GM18517 (cell line): Measurements from ENCODE around the gene MRPS11.
"Not testable (repeated sequence)": the region's sequence is repeated elsewhere in the genome, so short reads cannot be mapped to it uniquely, and the experiment has no call there.

Experiments
- ATAC-seq: cut with Tn5 transposase; IDR thresholded peaks from one replicate; pipeline ENCODE4 v1.9.1; 2021; ENCODE audit warnings: mild to moderate bottlenecking, moderate library complexity; ENCODE audit not compliant: unreplicated experiment

Gene MRPS11

DNA sequence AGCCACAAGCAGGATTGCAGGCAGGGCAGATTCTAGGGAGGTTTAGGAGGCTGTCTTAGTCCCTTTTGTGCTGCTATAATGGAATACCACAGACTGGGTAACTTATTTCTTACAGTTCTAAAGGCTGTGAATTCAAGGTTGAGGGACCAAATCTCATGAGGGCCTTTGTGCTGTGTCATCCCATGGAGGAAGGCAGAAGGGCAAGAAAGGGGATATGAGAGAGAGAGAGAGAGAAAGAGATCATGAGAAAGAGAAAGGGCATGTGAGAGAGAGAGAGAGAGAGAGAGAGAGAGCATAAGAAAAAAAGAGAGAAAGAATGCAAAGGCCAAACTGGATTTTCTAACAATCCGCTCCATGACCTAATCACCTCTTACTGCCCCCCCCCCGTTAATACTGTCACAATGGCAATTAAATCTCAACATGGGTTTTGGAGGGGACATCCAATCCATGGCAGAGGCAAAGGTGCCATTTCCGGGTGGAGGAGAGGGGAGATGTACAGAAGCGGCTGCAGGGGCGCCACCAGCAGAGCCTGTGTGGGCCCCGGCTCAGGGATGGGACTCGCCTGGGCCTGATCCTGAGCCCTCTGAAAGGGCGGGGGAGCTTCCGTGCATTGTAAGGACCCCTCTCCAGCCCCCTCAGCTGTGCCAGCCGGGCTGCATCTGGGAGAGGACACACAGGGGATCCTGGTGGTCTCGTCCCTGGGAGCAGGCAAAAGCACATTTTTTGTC is 20.5 kb downstream of the MRPS11 start:
- ATAC-seq, result no peak

DNA sequence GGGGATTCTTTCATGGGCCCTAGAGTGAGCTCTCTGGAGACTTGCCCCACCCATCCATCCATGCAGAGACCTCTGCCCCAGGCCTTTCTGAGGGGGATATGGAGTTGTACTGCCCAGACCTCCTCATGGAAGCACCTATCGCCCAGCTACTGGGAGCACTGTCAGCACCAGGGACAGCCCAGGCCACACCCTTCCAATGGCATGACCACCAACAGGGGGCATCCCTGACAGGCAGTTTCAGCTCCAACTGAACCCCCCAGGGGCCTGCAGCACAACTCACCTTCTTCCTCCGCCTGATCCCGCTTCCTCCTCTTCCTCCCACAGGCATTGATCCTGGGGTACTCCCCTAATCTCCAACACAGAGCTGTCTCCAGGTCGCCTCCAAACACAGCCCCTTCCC is 21.8 kb downstream of the MRPS11 start:
- ATAC-seq, result no peak

DNA sequence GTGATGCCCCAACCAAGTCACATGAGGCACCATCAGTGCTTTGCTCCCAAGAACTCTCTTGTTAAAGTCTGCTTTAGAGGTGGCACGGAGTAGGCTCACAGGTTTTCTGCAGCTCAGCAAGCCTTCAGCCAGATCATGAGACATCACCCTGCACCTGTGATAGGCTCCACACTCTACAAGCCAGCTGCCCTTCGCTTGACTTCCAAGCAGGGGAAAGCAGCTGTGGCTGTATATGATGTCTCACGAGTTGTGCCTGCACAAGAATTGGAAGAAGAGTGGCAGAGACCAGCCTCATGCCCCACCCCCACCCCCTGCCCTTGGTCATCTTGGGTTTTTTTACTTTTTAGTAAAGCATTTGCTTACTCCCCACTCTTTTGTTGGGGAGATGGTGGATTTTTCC is 22.5 kb downstream of the MRPS11 start:
- ATAC-seq, result no peak

DNA sequence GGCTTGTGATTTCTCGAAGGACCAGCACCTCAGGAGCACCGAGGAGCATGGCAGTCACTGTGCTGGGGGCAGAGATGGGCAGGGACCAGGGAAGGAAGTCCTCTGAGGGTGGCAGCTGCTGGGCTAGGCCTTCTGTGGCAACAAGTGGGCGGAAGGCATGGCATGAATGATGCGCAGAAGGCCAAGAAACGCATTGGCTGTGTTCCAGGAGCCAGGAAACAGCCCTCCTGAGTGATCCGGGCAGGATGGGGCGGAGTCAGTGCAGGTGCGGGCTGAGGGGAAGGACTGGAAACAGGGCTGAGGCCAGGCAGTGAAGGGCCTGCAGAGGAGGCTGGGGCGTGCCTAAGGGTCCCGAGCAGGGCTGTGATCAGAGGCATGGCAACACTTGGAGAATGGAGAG is 23.6 kb downstream of the MRPS11 start:
- ATAC-seq, result no peak

DNA sequence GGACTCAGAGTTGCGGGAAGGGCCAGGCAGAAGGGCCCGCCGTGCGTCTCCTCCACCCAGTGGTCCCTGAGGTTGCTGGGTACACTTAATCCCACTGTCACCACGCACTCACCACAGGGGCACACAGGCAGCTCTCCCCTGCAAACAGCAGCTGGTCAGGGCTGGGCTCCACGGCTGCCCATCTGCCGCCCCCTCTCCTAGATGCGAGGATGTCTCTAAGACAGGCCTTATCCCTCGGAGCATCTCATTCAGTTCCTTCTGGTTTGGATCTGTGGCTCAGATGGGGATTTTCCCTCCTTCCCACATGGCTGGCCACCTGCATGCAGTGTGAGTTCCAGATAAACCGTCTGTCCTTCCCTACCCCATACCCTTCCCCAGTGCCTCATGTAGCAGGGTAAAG is 26.3 kb downstream of the MRPS11 start:
- ATAC-seq, result no peak

DNA sequence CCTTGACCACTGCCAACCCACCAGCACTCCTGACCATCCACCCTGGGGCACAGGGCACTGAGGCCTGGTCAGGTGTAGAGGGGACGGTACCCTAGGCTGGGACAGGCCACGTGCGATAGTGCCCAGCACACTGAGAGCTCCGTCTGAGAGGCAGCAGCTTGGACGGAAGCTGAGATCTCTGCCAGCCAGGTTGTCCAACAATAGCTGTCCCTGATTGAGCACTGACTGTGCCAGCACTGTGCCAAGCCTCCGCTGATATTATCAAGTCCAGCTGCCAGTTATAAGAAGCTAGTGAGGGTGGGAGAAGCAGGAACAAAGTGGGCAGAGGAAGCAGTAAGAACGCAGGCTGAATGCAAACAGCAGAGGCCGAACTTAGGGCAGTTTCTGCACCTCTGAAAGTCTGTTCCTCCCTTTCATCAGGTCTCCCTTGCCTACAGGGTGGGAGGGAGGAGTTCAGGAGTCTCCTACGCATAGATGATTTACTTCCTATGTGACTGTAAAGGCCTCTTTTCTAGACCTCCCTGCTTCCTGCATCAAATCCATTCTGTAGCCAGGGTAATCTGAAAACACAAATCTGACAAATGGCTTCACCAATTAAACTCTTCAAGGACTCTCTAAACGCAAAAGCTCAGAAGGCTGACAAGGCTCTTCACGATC is 29.7 kb downstream of the MRPS11 start:
- ATAC-seq, result no peak

DNA sequence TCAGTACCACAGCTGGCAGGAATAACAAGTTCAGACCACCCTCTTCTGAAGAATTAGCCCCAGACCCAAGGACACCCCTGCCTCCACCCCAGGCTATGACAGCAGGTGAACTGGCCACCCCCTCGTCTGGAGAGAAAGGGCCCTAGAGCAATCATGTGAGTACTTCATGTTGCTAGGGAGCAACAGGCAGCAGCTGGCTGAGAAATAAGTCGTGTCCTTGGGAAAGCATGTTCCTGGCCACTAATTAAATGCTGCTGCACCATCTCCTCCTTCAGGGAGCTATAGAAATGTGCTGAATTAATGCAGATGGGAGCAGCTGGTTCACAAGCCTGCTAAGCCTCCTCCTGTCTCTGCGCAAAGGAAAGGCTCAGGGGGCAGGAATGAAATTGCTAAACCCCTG is 31.5 kb downstream of the MRPS11 start:
- ATAC-seq, result no peak

DNA sequence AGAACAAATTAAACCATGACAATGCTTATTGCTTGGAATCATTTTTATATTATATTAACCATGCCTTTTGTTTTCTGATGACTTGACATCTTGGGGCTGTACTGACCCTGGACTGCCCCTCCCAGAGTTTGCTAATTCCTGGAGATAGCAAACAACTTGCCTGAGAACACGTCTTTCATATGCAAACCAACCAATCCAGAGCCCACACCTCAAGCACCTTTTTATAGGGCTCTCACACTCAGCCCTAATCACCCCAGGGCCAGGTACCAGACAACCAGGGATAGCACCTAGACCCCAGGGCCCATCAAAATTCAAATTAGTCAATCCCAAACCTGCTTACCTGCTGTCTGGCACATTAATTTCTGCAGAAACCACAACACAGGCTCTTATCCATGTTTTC is 36.9 kb downstream of the MRPS11 start:
- ATAC-seq, result no peak

DNA sequence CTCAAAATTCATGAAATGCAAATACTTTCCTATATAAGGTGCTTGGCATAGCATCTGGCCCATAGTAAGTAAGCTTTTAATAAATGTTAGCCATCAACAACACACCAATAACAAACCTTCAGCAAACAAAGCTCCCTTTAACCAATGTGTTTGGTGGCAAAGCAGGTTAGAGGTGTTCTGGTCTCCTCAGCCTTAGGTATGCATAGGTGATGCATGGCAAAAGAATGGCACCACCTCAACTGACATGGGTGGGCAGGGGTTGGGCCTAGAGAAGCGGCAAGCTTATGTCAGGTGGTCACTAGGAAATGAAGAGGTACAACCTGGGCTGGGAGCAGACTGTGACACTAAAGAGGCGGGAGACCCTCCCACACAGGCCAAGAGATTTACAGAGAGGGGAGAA is 38.2 kb downstream of the MRPS11 start:
- no peak for ATAC-seq

DNA sequence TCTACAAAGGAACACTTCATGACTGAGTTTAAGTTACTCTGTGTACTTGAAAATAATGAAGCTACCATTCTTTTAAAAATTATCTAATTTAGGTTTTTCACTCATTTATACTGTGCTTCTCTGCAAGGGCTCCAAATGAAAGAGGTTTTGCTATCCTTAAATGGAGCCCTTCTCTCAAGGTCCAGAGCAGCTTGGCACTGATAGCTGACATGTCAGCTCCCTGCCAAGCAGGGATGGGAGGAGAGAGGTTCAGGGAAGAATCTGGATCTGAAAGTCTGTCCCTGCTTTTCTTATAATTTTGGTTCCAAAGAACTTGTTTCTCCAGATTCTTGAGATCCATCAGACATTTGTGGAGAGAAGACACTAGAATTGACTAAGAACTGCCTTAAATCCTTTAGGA is 39.1 kb downstream of the MRPS11 start:
- ATAC-seq, result no peak

DNA sequence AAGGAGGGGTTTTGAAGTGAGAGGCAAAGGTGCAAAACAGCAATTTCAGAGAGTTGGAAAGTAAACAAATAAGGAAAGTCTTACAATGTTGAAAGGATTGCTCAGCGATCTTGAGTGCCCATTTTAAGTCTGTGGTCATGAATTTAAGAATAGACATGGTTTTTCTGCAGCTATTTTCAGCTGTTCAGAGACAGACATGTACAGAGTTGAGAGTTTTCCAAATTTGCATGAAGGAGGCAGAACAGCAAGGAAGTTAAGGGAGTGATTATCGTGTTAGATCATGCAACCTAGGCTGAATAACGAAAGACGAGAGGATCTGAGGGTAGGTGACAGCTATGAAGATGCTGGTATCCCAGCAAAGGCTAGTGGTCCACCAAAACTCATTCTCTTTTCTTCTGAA is 41.8 kb downstream of the MRPS11 start:
- ATAC-seq, result no peak

DNA sequence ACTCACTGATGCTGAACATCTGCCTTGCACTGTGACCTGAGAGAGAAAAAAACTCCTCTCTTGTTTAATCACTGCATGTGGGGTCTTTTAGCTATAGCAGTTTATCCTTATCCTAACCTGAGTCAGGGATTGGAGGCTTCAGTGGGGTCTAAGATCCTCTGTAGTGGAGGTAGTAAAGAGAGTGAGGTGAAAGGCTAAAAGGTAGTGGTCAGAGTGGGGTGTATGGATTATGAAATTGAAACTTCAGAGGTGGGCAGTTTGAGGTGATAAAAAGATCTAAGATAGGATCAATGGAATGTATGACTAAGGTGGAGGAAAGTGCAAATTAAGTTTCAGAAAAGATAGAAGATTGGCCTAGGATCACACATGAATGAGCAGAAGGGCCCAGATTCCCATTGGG is 42.5 kb downstream of the MRPS11 start:
- no peak for ATAC-seq

DNA sequence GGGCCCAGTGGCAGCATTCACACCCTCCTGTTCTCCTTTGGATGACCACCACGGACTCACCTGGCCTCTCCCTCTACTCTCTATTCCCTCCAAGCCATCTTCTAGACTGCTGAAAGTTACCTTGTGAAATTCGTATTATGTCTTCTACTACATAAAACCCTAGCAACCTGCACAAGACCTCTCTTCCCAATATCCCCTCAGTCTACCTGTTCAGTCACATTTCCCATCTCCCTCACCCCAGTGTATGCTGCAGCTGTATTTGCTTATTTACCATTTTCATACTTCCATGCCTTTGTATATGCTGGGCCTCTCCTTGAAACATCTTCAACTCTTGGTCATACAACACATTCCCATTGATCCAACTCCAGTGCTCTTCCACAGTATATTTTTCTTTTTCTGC is 43.7 kb downstream of the MRPS11 start:
- no peak for ATAC-seq

DNA sequence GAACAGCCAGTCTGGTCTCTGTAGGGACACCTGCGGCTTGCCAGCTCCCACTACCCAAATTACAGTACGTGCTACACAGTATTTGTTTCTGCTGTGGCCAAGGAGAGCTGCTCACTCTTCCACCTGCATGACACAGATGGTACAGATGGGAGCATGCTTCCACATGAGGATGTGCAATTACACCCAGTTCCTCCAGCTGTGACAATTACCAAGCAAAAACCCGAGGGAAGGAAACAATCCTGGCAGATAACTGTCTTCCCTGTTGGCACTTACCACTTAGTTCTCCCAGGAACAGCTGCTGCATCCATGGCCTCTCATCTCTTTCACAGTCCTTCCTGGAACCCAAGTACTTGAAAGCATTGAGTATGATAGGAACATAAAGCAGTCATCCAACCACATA is 44.6 kb downstream of the MRPS11 start:
- ATAC-seq, result no peak

DNA sequence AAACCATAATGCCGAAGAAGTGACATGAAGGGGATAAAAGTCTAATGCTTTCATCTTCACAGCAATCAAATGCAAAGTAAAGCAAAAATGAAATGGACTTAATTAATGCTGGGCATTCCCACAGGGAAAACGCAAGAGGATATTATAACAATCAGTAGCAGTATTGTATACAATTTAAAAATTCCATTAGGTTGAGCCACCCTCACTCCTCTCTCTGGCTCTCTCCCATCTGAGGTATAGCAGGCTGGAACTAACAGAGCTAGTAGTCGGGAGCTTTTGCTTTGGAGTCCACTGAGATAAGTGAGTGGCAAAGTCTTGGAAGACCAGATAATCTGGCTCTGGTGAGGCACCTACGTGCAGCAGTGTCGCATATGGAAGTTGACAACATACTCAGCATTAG is 45.1 kb downstream of the MRPS11 start:
- ATAC-seq, result no peak

DNA sequence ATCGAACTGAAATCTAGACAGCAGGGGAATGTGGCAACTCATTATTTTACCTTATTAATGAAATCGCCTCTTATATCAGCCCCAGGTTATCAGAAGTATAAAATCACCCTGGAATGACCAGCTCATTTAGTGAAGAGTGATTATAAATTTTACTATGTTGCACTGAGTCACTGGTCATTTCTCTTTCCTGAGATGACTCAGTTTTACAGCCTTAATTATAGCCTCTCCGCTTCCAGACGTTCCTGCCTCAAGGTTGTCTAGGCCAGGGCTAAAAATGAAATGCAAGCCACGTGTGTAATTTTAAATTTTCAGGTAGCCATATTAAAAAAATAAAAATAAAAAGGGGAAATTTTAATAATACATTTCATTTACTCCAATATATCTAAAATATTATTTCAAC is 45.7 kb downstream of the MRPS11 start:
- no peak for ATAC-seq

DNA sequence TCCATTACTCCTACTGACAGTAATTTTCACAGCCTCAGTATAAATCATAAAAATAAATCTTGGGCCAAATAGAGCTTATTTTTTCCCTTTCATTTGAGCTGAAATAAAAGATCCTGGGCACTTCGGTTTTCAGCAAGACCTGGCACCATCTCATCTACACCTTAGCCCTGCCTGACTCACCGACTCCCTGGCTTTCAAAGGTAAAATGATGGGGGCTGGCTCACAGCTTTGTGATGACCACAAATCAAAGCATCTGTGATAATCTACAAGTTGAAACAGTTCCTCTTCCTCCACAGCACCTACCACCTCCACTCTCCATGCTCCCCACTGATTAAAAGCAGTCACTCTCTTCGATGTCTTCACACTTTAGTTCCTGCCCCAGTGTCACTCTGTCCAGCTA is 51.4 kb downstream of the MRPS11 start:
- ATAC-seq, result no peak

DNA sequence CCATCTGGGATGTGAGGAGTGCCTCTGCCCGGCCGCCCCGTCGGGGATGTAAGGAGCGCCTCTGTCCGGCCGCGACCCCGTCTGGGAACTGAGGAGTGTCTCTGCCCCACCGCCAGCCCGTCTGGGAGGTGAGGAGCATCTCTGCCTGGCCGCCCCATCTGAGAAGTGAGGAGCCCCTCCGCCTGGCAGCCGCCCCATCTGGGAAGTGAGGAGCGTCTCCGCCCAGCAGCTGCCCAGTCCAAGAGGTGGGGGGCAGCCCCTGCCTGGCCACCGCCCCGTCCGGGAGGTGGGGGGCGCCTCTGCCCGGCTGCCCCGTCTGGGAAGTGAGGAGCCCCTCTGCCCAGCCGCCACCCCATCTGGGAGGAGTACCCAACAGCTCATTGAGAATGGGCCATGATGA is 56.6 kb downstream of the MRPS11 start:
- ATAC-seq, result not testable (repeated sequence)

DNA sequence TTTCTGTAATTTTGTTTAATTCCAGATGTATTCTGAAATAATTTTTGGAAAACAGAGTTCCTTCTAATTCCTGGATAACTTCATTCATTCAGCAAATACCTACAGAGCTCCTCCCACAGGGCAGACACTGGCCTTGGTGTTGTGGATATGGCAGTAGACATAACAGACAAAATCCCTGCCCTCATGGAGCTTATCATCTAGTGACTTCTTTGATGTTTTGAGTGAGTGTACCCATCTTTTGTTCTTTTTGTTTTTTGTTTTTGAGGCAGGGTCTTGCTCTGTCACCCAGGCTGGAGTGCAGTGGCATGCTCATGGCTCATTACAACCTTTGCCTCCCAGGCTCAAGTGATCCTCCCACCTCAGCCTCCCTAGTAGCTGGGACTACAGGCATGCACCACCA is 57.9 kb downstream of the MRPS11 start:
- ATAC-seq, result no peak

DNA sequence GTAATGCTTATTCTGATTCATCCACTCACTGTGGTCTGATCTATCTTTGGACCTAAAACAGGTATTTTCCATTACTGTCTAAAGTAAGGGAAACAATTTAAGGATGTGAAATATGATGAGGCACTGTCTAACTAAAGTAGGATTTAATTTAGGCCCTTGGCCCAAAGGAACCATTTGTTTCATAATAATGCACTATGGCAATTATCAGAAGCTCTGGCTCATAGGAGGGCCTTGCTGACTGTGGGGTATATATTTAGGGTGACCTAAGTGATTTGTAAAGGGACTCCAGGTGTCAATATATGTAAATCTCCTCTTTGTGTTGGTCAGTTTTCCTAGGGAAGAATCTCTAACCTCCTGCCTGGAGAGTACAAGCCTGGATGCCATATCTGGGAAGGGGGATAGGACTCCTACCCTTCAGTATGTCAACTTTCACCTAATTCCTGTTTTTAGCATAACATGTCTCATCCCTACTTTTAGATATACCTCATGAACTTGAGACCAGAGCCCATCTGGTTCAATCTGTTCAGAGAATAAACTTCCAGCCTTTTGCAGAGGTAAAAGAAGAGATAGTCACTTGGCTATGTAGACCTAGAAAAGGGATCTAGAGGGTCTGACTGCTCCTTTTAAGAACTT is 58.9 kb downstream of the MRPS11 start:
- no peak for ATAC-seq

DNA sequence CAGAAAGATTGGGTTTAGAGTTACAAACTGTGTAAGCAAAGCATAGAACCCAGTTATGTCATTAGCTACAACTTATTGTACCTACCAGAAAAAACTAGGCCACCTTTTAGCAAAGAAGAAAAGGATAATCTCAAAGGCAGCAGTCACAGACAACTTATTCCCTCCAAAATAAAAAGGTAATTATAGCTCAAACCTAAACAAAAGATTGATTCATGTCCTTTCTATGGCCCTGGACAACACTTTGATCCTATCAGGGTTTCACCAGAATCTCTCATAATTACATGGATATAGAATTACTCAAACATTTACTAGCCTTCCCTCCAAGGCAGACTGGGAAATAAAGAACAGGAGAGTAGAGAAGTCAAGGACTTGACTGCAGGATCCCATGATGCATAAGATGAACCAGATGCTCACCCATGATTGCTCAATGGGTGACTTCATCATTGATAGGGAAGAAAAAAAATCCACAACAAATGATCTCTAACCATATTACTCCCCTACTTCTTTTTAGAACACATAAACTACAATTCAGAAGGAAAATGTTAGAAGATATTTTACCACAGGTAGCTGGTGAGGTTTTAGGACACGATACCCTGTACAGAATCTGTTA is 61.6 kb downstream of the MRPS11 start:
- no peak for ATAC-seq
